GM23338 (cell line): ENCODE data around the gene PLPP2. TPM values are rescaled to one million over a fixed set of nuclear protein-coding genes. Genes with fewer than 3 reads are reported as not detected.

Source experiments
- ATAC-seq: fragments of 200-7000 bp; cut with Tn5 transposase; 3 replicates; pipeline ENCODE4 v1.9.1; 2020
- DNase-seq: peaks from one replicate; pipeline ENCODE4 v3.0.0-alpha.2; 2015; ENCODE audit warnings: low spot score
- H2AFZ ChIP-seq: fragments of 200-600 bp; sonication (generic); 2 replicates; pipeline ENCODE4 v1.8.0; 2016; ENCODE audit warnings: antibody characterized with exemption, mild to moderate bottlenecking, moderate library complexity
- H3F3A ChIP-seq: fragments of 200-600 bp; sonication (generic); replicated peaks from 2 replicates; pipeline ENCODE4 v1.8.0; 2017; ENCODE audit warnings: antibody characterized with exemption, mixed run types, low read depth
- H3K27ac ChIP-seq: fragments of 200-600 bp; sonication (generic); 2 replicates; pipeline ENCODE4 v1.6.1; 2016; ENCODE audit warnings: low read depth
- H3K27me3 ChIP-seq: fragments of 200-600 bp; sonication (generic); 2 replicates; pipeline ENCODE4 v1.8.0; 2016; ENCODE audit warnings: mild to moderate bottlenecking, mixed run types, moderate library complexity; ENCODE audit not compliant: insufficient read depth
- H3K36me3 ChIP-seq: fragments of 200-600 bp; sonication (generic); 2 replicates; pipeline ENCODE4 v1.8.0; 2016; ENCODE audit warnings: mild to moderate bottlenecking; ENCODE audit not compliant: insufficient read depth
- H3K4me1 ChIP-seq: fragments of 200-600 bp; sonication (generic); 2 replicates; pipeline ENCODE4 v1.8.0; 2016; ENCODE audit warnings: mild to moderate bottlenecking, moderate library complexity; ENCODE audit not compliant: insufficient read depth
- H3K4me2 ChIP-seq: fragments of 200-600 bp; sonication (generic); 2 replicates; pipeline ENCODE4 v1.7.1; 2017; ENCODE audit warnings: mixed run types
- H3K4me3 ChIP-seq: fragments of 200-600 bp; sonication (generic); 2 replicates; pipeline ENCODE4 v1.6.1; 2016; ENCODE audit warnings: mixed run types
- H3K79me2 ChIP-seq: fragments of 200-600 bp; sonication (generic); replicated peaks from 2 replicates; pipeline ENCODE4 v1.8.0; 2017; ENCODE audit warnings: mild to moderate bottlenecking; ENCODE audit not compliant: insufficient read depth
- H3K9me2 ChIP-seq: fragments of 200-600 bp; sonication (generic); 2 replicates; pipeline ENCODE4 v1.8.0; 2017; ENCODE audit not compliant: insufficient read depth
- H4K20me1 ChIP-seq: fragments of 200-600 bp; sonication (generic); replicated peaks from 2 replicates; pipeline ENCODE4 v1.8.0; 2017; ENCODE audit warnings: mild to moderate bottlenecking; ENCODE audit not compliant: insufficient read depth
- H3K27ac Mint-ChIP-seq: 2 replicates; pipeline ENCODE4 v1.8.0; 2020; ENCODE audit warnings: inconsistent platforms, mild to moderate bottlenecking, moderate library complexity, mixed read lengths
- H3K27me3 Mint-ChIP-seq: 3 replicates; pipeline ENCODE4 v1.8.0; 2022; ENCODE audit warnings: low read depth, mild to moderate bottlenecking, moderate library complexity, mixed read lengths, inconsistent platforms; ENCODE audit not compliant: insufficient read depth, poor library complexity
- H3K36me3 Mint-ChIP-seq: 3 replicates; pipeline ENCODE4 v1.8.0; 2021; ENCODE audit warnings: low read depth, mild to moderate bottlenecking, inconsistent platforms, moderate library complexity, mixed read lengths
- H3K4me1 Mint-ChIP-seq: 3 replicates; pipeline ENCODE4 v1.8.0; 2020; ENCODE audit warnings: mild to moderate bottlenecking, inconsistent platforms, mixed read lengths
- H3K4me3 Mint-ChIP-seq: 3 replicates; pipeline ENCODE4 v1.8.0; 2021; ENCODE audit warnings: moderate library complexity, mild to moderate bottlenecking, inconsistent platforms, mixed read lengths
- H3K9me3 Mint-ChIP-seq: 3 replicates; pipeline ENCODE4 v1.8.0; 2020; ENCODE audit warnings: moderate library complexity, mild to moderate bottlenecking, inconsistent platforms, mixed read lengths
- CREB1 ChIP-seq: fragments of 250-450 bp; sonication (Bioruptor Pico); IDR thresholded peaks from 2 replicates; pipeline ENCODE4 v1.5.0; 2020; ENCODE audit warnings: low read depth, mild to moderate bottlenecking, moderate library complexity
- CTCF ChIP-seq, 2 experiments: fragments of 200-600 bp in 1 of 2; sonication (generic) in 1 of 2; conservative IDR thresholded peaks; 2 replicates each; pipeline versions ENCODE4 v1.5.1 to v1.6.1; 2016 to 2017; ENCODE audit warnings: antibody characterized with exemption in 2 of 2, low read depth in 2 of 2, mild to moderate bottlenecking in 2 of 2, moderate library complexity in 1 of 2
- ETS1 ChIP-seq: IDR thresholded peaks from 2 replicates; pipeline ENCODE4 v1.6.1; 2016; ENCODE audit warnings: antibody characterized with exemption
- EZH2 ChIP-seq: fragments of 200-600 bp; sonication (generic); IDR thresholded peaks from one replicate; pipeline ENCODE4 v1.8.0; 2017; ENCODE audit warnings: antibody characterized with exemption, mild to moderate bottlenecking, low read depth; ENCODE audit not compliant: unreplicated experiment
- EZH2phosphoT487 ChIP-seq: fragments of 200-600 bp; sonication (generic); IDR thresholded peaks from one replicate; pipeline ENCODE4 v1.8.1; 2018; ENCODE audit warnings: antibody characterized with exemption; ENCODE audit not compliant: unreplicated experiment
- JUNB ChIP-seq: IDR thresholded peaks from one replicate; pipeline ENCODE4 v1.6.1; 2016; ENCODE audit warnings: antibody characterized with exemption; ENCODE audit not compliant: unreplicated experiment
- NANOG ChIP-seq: IDR thresholded peaks from 2 replicates; pipeline ENCODE4 v1.6.1; 2016; ENCODE audit warnings: antibody characterized with exemption, borderline replicate concordance
- POLR2AphosphoS5 ChIP-seq: IDR thresholded peaks from 2 replicates; pipeline ENCODE4 v1.6.1; 2016; ENCODE audit warnings: antibody characterized with exemption, low read depth
- STAT1 ChIP-seq: IDR thresholded peaks from one replicate; pipeline ENCODE4 v1.6.1; 2016; ENCODE audit warnings: antibody characterized with exemption; ENCODE audit not compliant: unreplicated experiment
- ZNF114 ChIP-seq: fragments of 250-450 bp; sonication (Bioruptor Pico); IDR thresholded peaks from 2 replicates; pipeline ENCODE4 v1.5.0; 2020; ENCODE audit warnings: mild to moderate bottlenecking, moderate library complexity
- ZNF331 ChIP-seq: fragments of 250-450 bp; sonication (Bioruptor Pico); IDR thresholded peaks from 2 replicates; pipeline ENCODE4 v1.5.0; 2020; ENCODE audit warnings: low read depth, mild to moderate bottlenecking, moderate library complexity
- polyA plus RNA-seq: library from polyadenylated mRNA; unstranded; fragments of >200 nt; fragmentation: Nextera tagmentation; extraction: Ambion mirVana; gene quantifications from 2 replicates; pipeline ENCODE4 v1.2.1, GENCODE V29; 2016
- total RNA-seq: library from RNA; depleted of rRNA; stranded (reverse); fragments of >200 nt; shearing (Covaris generic); gene quantifications from 2 replicates; pipeline ENCODE4 v1.2.3, GENCODE V29; 2014
- TF ChIP-seq, protein P1 (sequence below): fragments of 250-450 bp; sonication (Bioruptor Pico); IDR thresholded peaks from 2 replicates; pipeline ENCODE4 v1.5.0; 2020; ENCODE audit warnings: mild to moderate bottlenecking, moderate library complexity
- TF ChIP-seq, protein P2 (sequence below): IDR thresholded peaks from one replicate; pipeline ENCODE4 v1.6.1; 2018; ENCODE audit warnings: antibody characterized with exemption; ENCODE audit not compliant: unreplicated experiment

The PLPP2 gene
- total and polyA plus RNA-seq, 2 experiments from 2014 or later = 58.3 to 82.6 TPM

GRCh38 chr19:311813-312261, 20.6 kb upstream of the PLPP2 start:
- no peak for TF ChIP-seq JUNB
- no peak for TF ChIP-seq POLR2AphosphoS5
- no peak for TF ChIP-seq NANOG
- no peak for TF ChIP-seq CTCF (conservative IDR thresholded peaks at IDR 0.05; ENCODE audit: low read depth in 2 of 2)
- no peak for TF ChIP-seq EZH2
- TF ChIP-seq, protein P1, sequence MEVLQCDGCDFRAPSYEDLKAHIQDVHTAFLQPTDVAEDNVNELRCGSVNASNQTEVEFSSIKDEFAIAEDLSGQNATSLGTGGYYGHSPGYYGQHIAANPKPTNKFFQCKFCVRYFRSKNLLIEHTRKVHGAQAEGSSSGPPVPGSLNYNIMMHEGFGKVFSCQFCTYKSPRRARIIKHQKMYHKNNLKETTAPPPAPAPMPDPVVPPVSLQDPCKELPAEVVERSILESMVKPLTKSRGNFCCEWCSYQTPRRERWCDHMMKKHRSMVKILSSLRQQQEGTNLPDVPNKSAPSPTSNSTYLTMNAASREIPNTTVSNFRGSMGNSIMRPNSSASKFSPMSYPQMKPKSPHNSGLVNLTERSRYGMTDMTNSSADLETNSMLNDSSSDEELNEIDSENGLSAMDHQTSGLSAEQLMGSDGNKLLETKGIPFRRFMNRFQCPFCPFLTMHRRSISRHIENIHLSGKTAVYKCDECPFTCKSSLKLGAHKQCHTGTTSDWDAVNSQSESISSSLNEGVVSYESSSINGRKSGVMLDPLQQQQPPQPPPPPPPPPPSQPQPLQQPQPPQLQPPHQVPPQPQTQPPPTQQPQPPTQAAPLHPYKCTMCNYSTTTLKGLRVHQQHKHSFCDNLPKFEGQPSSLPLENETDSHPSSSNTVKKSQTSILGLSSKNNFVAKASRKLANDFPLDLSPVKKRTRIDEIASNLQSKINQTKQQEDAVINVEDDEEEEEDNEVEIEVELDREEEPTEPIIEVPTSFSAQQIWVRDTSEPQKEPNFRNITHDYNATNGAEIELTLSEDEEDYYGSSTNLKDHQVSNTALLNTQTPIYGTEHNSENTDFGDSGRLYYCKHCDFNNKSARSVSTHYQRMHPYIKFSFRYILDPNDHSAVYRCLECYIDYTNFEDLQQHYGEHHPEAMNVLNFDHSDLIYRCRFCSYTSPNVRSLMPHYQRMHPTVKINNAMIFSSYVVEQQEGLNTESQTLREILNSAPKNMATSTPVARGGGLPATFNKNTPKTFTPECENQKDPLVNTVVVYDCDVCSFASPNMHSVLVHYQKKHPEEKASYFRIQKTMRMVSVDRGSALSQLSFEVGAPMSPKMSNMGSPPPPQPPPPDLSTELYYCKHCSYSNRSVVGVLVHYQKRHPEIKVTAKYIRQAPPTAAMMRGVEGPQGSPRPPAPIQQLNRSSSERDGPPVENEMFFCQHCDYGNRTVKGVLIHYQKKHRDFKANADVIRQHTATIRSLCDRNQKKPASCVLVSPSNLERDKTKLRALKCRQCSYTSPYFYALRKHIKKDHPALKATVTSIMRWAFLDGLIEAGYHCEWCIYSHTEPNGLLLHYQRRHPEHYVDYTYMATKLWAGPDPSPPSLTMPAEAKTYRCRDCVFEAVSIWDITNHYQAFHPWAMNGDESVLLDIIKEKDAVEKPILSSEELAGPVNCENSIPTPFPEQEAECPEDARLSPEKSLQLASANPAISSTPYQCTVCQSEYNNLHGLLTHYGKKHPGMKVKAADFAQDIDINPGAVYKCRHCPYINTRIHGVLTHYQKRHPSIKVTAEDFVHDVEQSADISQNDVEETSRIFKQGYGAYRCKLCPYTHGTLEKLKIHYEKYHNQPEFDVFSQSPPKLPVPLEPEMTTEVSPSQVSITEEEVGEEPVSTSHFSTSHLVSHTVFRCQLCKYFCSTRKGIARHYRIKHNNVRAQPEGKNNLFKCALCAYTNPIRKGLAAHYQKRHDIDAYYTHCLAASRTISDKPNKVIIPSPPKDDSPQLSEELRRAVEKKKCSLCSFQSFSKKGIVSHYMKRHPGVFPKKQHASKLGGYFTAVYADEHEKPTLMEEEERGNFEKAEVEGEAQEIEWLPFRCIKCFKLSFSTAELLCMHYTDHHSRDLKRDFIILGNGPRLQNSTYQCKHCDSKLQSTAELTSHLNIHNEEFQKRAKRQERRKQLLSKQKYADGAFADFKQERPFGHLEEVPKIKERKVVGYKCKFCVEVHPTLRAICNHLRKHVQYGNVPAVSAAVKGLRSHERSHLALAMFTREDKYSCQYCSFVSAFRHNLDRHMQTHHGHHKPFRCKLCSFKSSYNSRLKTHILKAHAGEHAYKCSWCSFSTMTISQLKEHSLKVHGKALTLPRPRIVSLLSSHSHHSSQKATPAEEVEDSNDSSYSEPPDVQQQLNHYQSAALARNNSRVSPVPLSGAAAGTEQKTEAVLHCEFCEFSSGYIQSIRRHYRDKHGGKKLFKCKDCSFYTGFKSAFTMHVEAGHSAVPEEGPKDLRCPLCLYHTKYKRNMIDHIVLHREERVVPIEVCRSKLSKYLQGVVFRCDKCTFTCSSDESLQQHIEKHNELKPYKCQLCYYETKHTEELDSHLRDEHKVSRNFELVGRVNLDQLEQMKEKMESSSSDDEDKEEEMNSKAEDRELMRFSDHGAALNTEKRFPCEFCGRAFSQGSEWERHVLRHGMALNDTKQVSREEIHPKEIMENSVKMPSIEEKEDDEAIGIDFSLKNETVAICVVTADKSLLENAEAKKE (CRISPR knock-in tag) = no peak
- TF ChIP-seq EZH2phosphoT487 = no peak
- TF ChIP-seq ETS1 = no peak
- TF ChIP-seq, protein P2, sequence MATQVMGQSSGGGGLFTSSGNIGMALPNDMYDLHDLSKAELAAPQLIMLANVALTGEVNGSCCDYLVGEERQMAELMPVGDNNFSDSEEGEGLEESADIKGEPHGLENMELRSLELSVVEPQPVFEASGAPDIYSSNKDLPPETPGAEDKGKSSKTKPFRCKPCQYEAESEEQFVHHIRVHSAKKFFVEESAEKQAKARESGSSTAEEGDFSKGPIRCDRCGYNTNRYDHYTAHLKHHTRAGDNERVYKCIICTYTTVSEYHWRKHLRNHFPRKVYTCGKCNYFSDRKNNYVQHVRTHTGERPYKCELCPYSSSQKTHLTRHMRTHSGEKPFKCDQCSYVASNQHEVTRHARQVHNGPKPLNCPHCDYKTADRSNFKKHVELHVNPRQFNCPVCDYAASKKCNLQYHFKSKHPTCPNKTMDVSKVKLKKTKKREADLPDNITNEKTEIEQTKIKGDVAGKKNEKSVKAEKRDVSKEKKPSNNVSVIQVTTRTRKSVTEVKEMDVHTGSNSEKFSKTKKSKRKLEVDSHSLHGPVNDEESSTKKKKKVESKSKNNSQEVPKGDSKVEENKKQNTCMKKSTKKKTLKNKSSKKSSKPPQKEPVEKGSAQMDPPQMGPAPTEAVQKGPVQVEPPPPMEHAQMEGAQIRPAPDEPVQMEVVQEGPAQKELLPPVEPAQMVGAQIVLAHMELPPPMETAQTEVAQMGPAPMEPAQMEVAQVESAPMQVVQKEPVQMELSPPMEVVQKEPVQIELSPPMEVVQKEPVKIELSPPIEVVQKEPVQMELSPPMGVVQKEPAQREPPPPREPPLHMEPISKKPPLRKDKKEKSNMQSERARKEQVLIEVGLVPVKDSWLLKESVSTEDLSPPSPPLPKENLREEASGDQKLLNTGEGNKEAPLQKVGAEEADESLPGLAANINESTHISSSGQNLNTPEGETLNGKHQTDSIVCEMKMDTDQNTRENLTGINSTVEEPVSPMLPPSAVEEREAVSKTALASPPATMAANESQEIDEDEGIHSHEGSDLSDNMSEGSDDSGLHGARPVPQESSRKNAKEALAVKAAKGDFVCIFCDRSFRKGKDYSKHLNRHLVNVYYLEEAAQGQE = no peak
- no peak for TF ChIP-seq ZNF331
- TF ChIP-seq STAT1 = no peak
- TF ChIP-seq ZNF114 (CRISPR knock-in tag) = no peak
- no peak for TF ChIP-seq CREB1
- Histone ChIP-seq H3K4me1 (no peaks in the 10 kb centered on the region), H3K27me3 (no peaks in the 10 kb centered on the region), H3K79me2 (peaks cover 24% of the 10 kb centered on the region), H3K9me2 (no peaks in the 10 kb centered on the region), H2AFZ (no peak overlapping the region), H3F3A (no peaks in the 10 kb centered on the region), H3K36me3 (no peaks in the 10 kb centered on the region), H3K4me2 (no peak overlapping the region), H3K27ac (no peak overlapping the region), H4K20me1 (no peaks in the 10 kb centered on the region), H3K4me3 (no peak overlapping the region)
- H3K9me3 Mint-ChIP-seq = no peaks in the 10 kb centered on the region; the same call in 2 of the 3 replicates
- H3K36me3 Mint-ChIP-seq = peaks cover 64% of the 10 kb centered on the region
- H3K4me1 Mint-ChIP-seq = no peaks in the 10 kb centered on the region
- H3K27ac Mint-ChIP-seq = no peak overlapping the region
- ATAC-seq (no peak), DNase-seq (no peak)
- H3K27me3 Mint-ChIP-seq = peaks cover 7% of the 10 kb centered on the region
- no peak overlapping the region for H3K4me3 Mint-ChIP-seq
